ENCODE data around the gene CCR6. TPM values are rescaled to one million over a fixed set of nuclear protein-coding genes. Genes with fewer than 3 reads are reported as not detected.

CCR6 gene
- total RNA-seq, 4 donors from 2014 or later, result 1.3 TPM; not detected in 3

GRCh38 chr6:167103041-167103891 lies 19.6 kb upstream of the CCR6 start:
- Histone ChIP-seq H3K27ac (no peak overlapping the region), H3K4me1 (no peaks in the 10 kb centered on the region), H3K36me3 (no peaks in the 10 kb centered on the region), H3K27me3 (no peaks in the 10 kb centered on the region), H3K9me3 (no peaks in the 10 kb centered on the region), H3K4me3 (no peak overlapping the region)
- intact Hi-C loops (cut with DNase I; ENCODE audit: low total_unique reads), result no loop called here
- TF ChIP-seq, protein P1, sequence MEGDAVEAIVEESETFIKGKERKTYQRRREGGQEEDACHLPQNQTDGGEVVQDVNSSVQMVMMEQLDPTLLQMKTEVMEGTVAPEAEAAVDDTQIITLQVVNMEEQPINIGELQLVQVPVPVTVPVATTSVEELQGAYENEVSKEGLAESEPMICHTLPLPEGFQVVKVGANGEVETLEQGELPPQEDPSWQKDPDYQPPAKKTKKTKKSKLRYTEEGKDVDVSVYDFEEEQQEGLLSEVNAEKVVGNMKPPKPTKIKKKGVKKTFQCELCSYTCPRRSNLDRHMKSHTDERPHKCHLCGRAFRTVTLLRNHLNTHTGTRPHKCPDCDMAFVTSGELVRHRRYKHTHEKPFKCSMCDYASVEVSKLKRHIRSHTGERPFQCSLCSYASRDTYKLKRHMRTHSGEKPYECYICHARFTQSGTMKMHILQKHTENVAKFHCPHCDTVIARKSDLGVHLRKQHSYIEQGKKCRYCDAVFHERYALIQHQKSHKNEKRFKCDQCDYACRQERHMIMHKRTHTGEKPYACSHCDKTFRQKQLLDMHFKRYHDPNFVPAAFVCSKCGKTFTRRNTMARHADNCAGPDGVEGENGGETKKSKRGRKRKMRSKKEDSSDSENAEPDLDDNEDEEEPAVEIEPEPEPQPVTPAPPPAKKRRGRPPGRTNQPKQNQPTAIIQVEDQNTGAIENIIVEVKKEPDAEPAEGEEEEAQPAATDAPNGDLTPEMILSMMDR (IDR thresholded peaks at IDR 0.05), result no peak
- TF ChIP-seq EP300 (IDR thresholded peaks at IDR 0.05; ENCODE audit: low read depth) (no peak), POLR2A (IDR thresholded peaks at IDR 0.05) (no peak), POLR2AphosphoS5 (IDR thresholded peaks at IDR 0.05) (no peak)
- WGBS, 2 donors (ENCODE audit: low coverage in 1 of 2), result 65 to 74% methylated on average over 3 to 11 of the region's 11 CpGs
- in situ Hi-C loops (cut with MboI; ENCODE audit: low pct_ligation_motif_present in 1 of 4, low pct_unique_long_range_greater_than_20kb in 1 of 4, low sequenced_read_pairs in 3 of 4), result no loop called here
- DNase-seq, result peak; percentile 33

DNA sequence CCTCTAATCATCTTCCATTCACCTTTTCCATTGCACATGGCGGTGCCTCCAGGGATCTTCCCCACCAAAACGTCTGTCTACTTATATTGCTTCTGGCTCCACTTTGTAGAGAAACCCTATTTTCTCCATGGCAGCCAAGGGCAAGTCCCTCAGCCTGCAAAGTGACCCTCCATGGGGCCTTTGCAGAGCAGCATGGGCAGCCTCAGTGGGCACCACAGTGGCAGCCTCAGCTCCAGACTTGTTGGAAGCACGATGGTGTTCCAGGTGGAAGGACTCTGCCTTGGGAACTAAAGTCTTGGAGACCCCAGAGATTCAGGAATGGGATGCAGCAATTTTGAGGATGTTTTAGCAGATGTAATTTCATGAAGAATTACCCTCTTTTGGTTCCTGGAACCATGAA lies 18.5 kb upstream of the CCR6 start:
- intact Hi-C loops (cut with DNase I; ENCODE audit: low total_unique reads) (no loop called here), in situ Hi-C loops (cut with MboI; ENCODE audit: low pct_ligation_motif_present in 1 of 4, low pct_unique_long_range_greater_than_20kb in 1 of 4, low sequenced_read_pairs in 3 of 4) (no loop called here)
- WGBS, 2 donors (ENCODE audit: low coverage in 1 of 2), result 95 to 100% methylated on average over 2 to 3 of the region's 3 CpGs
- Histone ChIP-seq H3K4me3 (no peak overlapping the region), H3K36me3 (no peaks in the 10 kb centered on the region), H3K27ac (no peak overlapping the region), H3K9me3 (no peaks in the 10 kb centered on the region), H3K4me1 (no peaks in the 10 kb centered on the region), H3K27me3 (no peaks in the 10 kb centered on the region)
- DNase-seq, result no peak
- TF ChIP-seq, protein P1 (IDR thresholded peaks at IDR 0.05), result no peak
- TF ChIP-seq POLR2A (IDR thresholded peaks at IDR 0.05), result no peak
- TF ChIP-seq POLR2AphosphoS5 (IDR thresholded peaks at IDR 0.05), result no peak
- no peak for TF ChIP-seq EP300 (IDR thresholded peaks at IDR 0.05; ENCODE audit: low read depth)

DNA sequence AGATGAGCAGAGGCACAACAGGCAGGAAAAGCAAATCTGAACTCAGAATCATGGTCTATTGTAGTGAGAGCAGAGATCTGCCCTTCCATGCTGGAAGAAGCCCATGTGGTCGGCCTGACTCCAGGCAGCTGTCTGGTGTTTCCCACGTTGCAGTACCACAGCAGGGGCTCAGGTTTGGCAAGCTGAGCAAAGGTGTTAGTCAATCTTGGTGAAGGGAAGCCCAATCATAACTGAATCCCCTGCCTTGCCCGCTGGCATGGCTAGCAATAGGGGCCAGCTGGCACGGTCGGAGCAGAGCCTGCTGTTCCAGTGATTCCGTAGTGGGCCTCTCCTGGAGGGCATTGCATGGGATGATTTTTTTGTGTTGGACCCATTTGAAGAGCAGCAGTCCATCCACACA lies 17.8 kb upstream of the CCR6 start:
- intact Hi-C loops (cut with DNase I; ENCODE audit: low total_unique reads) (no loop called here), in situ Hi-C loops (cut with MboI; ENCODE audit: low pct_ligation_motif_present in 1 of 4, low pct_unique_long_range_greater_than_20kb in 1 of 4, low sequenced_read_pairs in 3 of 4) (no loop called here)
- DNase-seq, result no peak
- 93% methylated on average over 3 of the region's 6 CpGs; no CpG with 5 or more reads in 1 of the 2 donors for WGBS, 2 donors (ENCODE audit: low coverage in 1 of 2)
- Histone ChIP-seq H3K9me3 (no peaks in the 10 kb centered on the region), H3K36me3 (no peaks in the 10 kb centered on the region), H3K4me3 (no peak overlapping the region), H3K27me3 (no peaks in the 10 kb centered on the region), H3K27ac (no peak overlapping the region), H3K4me1 (no peaks in the 10 kb centered on the region)
- TF ChIP-seq EP300 (IDR thresholded peaks at IDR 0.05; ENCODE audit: low read depth), result no peak

DNA sequence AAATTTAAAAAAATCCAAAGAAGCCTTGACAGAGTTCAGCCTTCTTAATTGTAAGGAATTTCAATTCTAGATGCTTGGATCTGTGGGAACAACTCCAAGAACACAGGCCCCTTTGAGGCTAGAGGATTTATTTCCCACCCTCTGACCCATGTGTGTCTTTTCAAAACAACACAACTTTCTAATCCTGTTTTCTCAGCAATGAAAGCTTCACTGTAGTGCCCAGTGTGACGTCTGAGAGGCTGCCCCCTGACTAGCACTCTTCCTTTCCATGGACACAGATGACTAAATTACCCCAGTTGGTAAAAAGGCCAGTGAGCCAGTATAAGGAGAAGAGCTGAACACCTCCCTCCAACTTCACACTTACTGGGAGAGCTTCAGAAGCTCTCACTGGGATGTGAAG lies 16.5 kb upstream of the CCR6 start:
- H3K9me3 ChIP-seq, result no peaks in the 10 kb centered on the region
- H3K4me1 ChIP-seq, result no peaks in the 10 kb centered on the region
- H3K4me3 ChIP-seq, result no peak overlapping the region
- no peaks in the 10 kb centered on the region for H3K36me3 ChIP-seq
- no peaks in the 10 kb centered on the region for H3K27me3 ChIP-seq
- no peak overlapping the region for H3K27ac ChIP-seq
- intact Hi-C loops (cut with DNase I; ENCODE audit: low total_unique reads) (no loop called here), in situ Hi-C loops (cut with MboI; ENCODE audit: low pct_ligation_motif_present in 1 of 4, low pct_unique_long_range_greater_than_20kb in 1 of 4, low sequenced_read_pairs in 3 of 4) (no loop called here)
- 43 to 80% methylated on average over 1 of the region's 1 CpG for WGBS, 2 donors (ENCODE audit: low coverage in 1 of 2)
- DNase-seq, result no peak
- TF ChIP-seq POLR2AphosphoS5 (IDR thresholded peaks at IDR 0.05) (no peak), EP300 (IDR thresholded peaks at IDR 0.05; ENCODE audit: low read depth) (no peak), POLR2A (IDR thresholded peaks at IDR 0.05) (no peak)
- TF ChIP-seq, protein P1 (IDR thresholded peaks at IDR 0.05), result no peak
